A549 treated with dexamethasone at 1 μM for 4 hours (cell line): ENCODE measurements around the gene UBE2F. TPM values are rescaled to one million over a fixed set of nuclear protein-coding genes. Genes with fewer than 3 reads are reported as not detected.

ENCODE experiments used
- total RNA-seq: library from RNA; stranded (reverse); fragments of 200-300 nt; extraction: Qiagen RNA extraction; gene quantifications from 5 replicates; pipeline ENCODE4 v1.2.3, GENCODE V29; 2022

UBE2F gene
- total RNA-seq, result 48.6 to 60.0 TPM (median 54.4 TPM) in 5 replicates

GRCh38 chr2:237966565-237967462 is at the start of gene UBE2F:
Gene UBE2F (plus strand): TSS chr2:237967014. CDS start chr2:237973108, 6,094 bp downstream.

DNA sequence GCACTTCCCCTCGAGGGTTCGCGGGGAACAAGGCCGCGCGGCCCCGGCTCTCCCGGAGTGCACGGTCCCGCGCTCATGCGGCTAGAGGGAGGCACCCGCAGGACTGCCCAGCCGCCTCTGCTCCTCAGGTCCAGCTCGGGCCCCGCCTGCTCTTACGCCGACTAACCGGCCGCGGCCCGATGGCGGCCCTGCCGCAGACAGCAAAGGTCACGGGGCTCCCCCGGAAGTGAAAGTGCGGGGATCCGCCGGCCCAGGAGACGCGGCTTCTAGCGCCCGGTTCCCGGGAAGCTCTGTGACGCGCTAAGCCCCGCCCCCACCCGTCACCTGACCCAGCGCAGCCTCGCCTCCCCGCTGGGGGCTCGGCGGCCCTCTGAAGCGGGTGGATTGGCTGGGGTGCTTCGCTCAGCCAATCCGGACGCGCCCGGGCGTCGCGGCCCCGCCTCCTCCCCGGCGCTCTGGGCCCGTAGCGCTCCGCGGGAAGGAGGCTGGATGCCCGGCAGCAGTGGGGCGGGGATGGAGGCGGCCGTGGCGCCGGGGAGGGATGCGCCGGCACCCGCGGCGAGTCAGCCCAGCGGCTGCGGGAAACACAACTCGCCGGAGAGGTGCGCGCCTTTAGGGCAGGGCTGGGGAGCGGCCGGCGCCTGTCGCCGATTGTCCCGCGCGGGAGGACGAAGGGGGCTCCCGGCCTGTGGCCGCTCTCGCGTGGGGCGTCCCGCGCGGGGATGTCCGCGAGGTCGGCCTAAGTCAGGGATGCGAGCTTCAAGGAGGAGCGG is 93.9 kb downstream of the UBE2F start, which contains the start of gene SCLY:
Gene SCLY (plus strand): TSS at position 460 of the 773 bp plus-strand sequence. CDS start 54 bp downstream, at position 514.

Other genes starting within 250 kb of the UBE2F start
- 0.09 to 0.24 TPM (median 0.19 TPM) in 5 replicates for gene RBM44, start 168.2 kb upstream of the UBE2F start, total RNA-seq
- gene RAMP1, start 107.4 kb upstream of the UBE2F start, total RNA-seq, result 0.14 TPM in 1 of 5 replicates, not detected in the others
- gene SCLY, start 94.0 kb downstream of the UBE2F start, total RNA-seq, result 15.5 to 21.6 TPM (median 20.5 TPM) in 5 replicates
- gene ESPNL, start 133.3 kb downstream of the UBE2F start, total RNA-seq, result 0.13 to 0.22 TPM (median 0.16 TPM) in 4 of 5 replicates, not detected in the other
- 0.15 to 0.27 TPM (median 0.21 TPM) in 5 replicates for gene KLHL30, start 171.7 kb downstream of the UBE2F start, total RNA-seq
- gene ERFE, start 192.0 kb downstream of the UBE2F start, total RNA-seq, result 4.8 to 7.9 TPM (median 7.4 TPM) in 5 replicates
- gene ILKAP, start 236.7 kb downstream of the UBE2F start, total RNA-seq, result 36.8 to 40.6 TPM (median 38.0 TPM) in 5 replicates